Fibroblast of lung (primary cell): Measurements from ENCODE around the gene HPGD.

Experiments
- CTCF ChIP-seq, 2 donors: IDR thresholded peaks in 1 of 2; conservative IDR thresholded peaks in 1 of 2; 1 replicate in 1 of 2; 2 replicates in 1 of 2; pipeline ENCODE4 v1.5.1; 2011 to 2012; ENCODE audit warnings: low read length in 2 of 2, control low read depth in 1 of 2, inconsistent platforms in 1 of 2, low read depth in 1 of 2, mild to moderate bottlenecking in 1 of 2
- EZH2 ChIP-seq: IDR thresholded peaks from 2 replicates; pipeline ENCODE4 v1.5.1; 2012; ENCODE audit warnings: low read length, control low read depth, mild to moderate bottlenecking; ENCODE audit errors: missing control alignments

- no peak for TF ChIP-seq CTCF (conservative IDR thresholded peaks at IDR 0.05 in 1 of 2, IDR thresholded peaks at IDR 0.05 in 1 of 2; ENCODE audit: low read depth in 1 of 2, low read length in 2 of 2)
- no peak for TF ChIP-seq EZH2
Measured at GRCh38 chr4:174454815-174455473, 67.3 kb downstream of the HPGD start.
